GM15510 (cell line): Measurements from ENCODE around the gene VCP.

Experiments used
- POLR2A ChIP-seq: IDR thresholded peaks from 3 replicates; pipeline ENCODE4 v1.6.1; 2011; ENCODE audit warnings: borderline replicate concordance; ENCODE audit not compliant: insufficient read length; ENCODE audit errors: extremely low read depth

VCP gene

DNA sequence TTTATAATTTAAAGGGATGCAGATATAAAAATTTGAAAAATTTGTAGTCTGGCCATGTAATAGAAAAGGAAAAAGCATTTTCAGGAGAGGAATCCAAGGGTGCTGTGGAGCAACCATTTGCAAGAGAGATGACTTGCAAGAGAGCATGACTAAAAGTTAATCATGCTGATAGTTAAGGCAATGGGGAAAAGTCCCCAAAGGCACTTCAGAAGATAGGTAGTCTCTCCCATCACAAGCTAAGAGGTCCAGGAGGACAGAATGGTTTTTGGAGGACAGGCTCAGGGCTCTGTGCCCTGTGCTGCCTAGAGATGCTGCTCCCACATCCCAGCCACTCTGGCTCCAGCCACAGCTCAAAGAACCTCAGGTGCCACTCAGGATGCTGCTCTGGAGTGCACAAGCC lies 44.1 kb downstream of the VCP start:
- TF ChIP-seq POLR2A: no peak

GRCh38 chr9:35027860-35028259 lies 44.6 kb downstream of the VCP start:
- TF ChIP-seq POLR2A: no peak

DNA sequence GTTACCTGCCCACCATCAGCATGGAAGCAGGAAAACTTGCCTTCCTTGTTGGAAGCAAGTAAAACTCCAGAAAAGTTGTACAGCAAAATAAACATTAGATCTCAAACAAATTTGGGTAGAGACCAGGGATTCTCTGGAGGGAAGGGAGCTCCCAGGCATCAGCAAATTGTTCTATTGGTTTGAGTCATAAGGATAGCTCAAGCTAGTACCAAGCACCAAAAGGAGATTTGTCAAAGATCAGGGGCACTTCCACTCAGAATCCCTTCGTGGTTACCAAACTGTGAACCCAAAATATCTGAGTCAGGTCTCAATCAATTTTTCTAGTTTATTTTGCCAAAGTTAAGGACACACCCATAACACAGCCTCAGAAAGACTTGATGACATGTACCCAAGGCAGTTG lies 45.1 kb downstream of the VCP start:
- TF ChIP-seq POLR2A: no peak

DNA sequence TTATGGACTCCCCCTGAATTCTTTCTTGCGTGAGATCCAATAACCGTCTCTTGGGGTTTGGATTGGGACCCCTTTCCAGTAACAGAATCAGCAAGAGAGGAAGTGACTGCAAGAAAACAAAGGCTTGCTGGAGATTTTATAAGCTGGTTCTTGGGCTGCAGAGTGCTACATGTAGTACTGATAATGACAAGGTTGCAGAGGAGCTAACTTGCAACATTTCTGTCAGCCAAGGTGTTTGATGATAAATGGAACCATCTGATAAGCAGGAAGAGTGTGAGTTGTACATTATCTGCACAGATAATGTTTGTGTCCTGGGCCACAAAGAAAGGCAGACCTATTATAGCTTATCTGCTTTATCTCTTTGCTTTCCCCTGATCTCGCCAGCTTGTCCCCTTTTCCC lies 45.8 kb downstream of the VCP start:
- TF ChIP-seq POLR2A: no peak

DNA sequence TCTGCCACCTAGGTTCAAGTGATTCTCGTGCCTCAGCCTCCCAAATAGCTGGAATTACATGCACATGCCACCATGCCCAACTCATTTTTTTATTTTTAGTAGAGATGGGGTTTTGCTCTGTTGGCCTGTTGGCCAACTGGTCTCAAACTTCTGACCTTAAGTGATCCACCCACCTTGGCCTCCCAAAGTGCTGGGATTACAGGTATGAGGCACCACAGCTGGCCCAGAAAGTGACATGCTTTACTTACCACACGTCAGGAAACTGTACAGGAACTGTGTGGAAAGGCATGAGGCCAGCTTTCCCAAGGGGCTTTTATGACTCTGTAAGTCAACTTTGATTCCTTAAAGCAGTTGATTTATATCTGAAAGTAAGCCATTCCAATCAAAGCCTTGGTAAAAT lies 57.9 kb downstream of the VCP start:
- TF ChIP-seq POLR2A: no peak

DNA sequence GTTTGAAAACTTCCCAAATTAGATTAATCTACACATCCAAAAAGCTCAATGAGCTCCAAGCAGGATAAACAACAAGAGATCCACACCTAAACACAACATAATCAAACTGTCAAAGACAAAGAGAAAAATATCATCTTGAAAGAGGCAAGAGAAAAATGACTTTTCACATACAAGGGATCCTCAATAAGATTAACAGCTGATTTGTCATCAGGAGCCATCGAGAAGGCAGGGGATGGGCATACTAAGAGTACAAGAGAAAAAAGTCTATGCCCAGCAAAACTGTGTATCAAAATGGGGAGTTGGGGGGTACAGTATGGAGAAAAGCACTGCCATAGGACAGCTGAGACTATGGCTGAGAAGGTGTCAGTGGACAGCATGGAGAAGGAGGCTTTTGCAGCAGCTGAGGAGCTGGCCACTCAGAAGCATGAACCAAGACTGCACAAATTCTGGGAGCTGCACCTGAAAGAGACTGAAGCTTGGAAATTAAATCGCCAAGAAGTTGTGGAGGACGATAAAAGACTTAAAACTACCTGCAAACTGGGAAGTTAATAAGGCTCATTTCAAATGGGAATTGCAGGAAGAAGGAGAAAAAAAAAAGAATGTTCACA lies 62.0 kb downstream of the VCP start:
- no peak for TF ChIP-seq POLR2A
